Measurements from ENCODE around the gene IL10RA.
"Not testable (repeated sequence)": the region's sequence is repeated elsewhere in the genome, so short reads cannot be mapped to it uniquely, and the experiment has no call there.

The IL10RA gene

DNA sequence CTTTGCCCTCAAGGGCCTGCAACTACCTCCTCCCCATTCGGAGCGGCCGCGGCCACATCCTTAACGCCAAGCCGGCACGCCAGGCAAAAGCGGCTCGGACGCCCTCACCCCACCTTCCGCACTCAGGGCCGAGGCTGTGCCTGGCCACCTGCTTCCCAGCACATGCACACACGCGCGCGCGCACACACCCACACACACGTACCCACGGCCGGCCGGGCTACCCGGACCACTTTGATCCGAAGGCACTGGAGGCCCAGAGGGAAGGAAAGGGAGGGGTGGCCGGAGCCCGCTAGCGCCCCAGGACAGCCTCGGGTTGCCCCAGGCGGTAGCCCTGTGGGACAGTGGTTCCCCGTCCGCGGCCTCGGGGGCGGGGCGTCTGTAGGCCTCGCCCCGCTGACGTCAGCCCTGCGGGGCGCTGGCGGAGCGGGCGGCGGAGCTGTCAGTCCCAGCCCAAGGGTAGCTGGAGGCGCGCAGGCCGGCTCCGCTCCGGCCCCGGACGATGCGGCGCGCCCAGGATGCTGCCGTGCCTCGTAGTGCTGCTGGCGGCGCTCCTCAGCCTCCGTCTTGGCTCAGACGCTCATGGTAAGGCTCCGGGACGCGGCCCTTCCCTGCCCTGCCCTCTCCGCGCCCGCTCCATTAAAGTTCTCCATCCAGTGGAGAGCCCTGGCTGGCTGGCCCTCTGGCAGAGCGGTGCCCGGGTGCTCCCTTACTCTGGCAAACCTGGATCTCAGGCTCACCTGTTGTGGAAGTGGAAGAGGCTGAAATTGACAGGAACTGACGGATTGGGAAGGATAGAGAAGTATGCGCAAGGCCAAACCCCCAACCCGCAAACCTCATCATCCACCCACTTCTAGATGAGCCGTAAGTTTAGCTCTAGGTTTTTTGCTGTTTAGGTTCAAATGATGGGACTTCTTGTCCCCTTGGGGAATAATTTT lies at the start of gene IL10RA:
Gene IL10RA (plus strand): TSS at position 442 of the 935 bp plus-strand sequence. CDS start 74 bp downstream, at position 516.
- DNase-seq (ENCODE audit: low read depth in 2 of 2) = no peak

DNA sequence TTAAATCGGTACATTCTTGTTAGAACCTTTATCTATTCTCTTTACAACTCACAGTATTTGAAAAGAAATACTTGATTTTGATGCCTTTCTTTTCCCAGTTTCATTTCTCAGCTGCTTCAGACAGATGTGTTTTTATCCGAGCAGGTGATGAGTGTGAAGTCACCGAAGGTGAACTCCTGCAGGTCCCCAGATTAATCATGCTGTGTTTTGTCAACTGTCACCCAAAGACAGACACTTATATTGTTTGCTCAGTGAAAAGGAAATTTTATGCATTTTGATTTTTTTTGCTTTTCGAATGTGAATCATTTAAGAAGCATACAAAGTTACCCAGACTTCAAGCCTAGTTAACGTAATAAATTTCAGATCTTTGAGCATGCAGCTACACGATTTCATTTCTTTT lies 49.2 kb upstream of the IL10RA start:
- DNase-seq (ENCODE audit: low read depth in 2 of 2) = no peak

DNA sequence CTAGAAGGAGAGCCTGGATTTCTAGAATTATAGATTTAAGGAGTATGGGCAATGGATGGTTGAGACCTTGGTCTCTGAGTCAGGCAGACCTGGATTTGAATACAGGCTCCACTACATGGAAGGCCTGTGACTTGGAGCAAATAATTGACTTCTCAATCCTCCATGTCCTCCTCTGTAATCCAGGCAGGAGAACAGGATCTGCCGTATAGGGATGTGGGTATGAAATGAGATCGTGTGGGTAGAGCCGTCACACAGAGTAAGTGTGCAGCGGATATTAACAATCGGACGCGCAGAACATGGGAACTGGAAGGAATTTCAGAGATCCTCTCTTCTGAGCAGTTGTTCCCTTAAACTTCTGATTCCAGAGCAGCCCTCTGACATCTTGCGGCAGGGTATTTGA lies 45.5 kb upstream of the IL10RA start:
- DNase-seq (ENCODE audit: low read depth in 2 of 2) = no peak

DNA sequence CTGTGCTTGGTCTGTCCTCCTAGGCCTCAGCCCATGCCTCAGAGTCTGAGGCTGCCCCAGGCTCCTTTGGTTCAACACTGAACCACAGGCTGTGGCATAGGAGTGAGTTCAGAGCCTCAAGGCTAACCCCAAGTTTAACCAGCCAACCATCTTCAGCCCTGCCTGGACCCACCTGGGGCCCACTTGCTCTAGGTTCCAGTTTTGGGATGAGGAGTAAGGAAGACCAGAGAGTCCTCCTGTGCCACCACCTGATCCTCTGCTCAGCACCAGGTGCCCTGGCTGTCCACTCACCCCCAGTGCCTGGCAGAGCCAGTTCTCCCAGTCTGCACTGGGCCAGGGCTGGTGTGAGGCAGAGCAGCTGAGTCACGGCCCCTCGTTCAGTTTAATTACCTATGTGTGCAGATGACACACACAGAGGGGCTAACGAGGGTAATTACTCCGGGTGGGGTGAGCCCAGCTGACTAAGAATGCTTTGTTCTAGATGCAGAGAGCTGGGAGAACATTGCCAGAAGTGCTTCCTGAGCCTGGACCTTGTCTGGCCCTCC lies 45.0 kb upstream of the IL10RA start:
- DNase-seq (ENCODE audit: low read depth in 2 of 2) = no peak

DNA sequence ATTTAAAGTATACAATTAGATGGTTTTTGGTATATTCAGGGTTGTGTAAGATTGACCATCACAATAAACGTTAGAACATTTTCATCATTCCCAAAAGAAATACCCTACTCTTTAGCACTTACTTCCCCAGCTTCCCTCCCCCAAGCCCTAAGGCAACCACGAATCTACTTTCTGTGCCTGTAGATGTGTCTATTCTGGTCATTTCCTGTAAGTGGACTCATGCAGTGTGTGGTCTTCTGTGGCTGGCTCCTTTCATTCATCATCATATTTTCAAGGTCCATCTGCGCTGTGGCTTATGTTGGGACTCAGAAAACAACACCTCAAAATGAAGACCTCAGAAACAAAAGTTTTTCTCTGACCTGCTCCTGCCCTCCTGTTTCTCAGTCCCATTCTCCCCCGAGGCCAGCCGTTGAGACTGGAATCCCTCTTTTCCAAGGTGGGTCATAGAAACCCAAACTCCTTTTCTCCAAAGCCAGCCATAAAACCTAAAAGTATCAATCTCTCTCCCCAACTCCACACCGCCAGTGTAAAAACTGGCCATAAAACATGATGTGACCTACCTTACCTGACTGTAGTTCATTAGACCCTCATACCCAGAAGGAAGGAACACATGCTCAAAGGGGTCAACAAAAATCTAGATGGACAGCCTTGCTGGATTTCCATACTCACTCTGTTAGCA lies 44.1 kb upstream of the IL10RA start:
- no peak for DNase-seq (ENCODE audit: low read depth in 2 of 2)

DNA sequence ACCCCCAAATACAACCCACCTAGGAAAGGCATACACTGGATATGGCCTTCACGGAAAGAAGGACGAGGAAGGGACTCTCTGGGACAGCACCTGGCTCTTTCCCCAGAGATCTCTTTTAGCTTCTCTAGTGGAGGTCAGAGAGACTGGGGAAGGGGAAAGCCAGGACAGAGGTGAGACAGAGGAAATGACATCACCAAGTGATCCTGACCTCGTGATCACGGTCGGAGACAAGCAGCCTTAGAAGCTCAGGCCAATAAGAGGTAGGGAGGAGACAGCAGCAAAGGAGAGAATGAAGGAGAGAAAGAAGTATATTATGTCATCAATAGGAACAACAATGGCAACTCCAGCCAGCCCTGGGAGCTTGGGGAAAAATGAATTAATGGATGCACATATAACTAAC lies 41.6 kb upstream of the IL10RA start:
- no peak for DNase-seq (ENCODE audit: low read depth in 2 of 2)

DNA sequence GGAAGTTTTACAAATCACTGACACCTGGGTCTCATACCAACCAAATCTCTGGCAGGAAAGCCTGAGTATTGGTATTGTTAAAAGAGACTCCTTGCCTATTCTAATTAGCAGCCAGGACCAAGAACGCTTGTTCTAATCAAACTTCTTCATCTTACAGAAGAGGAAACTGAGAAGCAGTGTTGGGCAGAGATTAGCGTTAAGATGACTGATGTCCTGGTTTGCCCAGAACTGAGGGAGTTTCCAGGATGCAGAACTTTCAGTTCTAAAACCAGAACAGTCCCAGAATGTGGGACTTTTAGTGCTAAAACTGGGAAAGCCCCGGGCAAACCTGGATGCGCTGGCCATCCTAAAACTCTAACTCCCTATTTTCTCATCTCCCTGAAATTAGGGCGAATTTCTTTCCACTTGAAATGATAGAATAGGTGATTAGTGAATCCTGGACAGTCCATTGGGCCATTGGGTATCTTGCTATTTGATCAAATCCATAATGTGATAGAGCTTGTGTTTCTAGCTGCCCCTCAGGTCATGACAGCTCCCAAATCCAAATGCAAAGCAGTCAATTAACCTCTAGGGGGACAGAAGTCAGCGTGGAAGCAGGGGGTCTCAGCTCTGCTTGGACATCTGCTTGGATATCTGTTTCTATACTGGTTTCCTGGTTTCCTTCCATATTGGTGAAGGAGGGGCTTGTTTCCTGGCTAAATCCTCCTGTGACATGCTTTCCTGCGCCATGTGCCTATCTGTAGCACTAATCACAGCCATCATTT lies 41.0 kb upstream of the IL10RA start:
- no peak for DNase-seq (ENCODE audit: low read depth in 2 of 2)

DNA sequence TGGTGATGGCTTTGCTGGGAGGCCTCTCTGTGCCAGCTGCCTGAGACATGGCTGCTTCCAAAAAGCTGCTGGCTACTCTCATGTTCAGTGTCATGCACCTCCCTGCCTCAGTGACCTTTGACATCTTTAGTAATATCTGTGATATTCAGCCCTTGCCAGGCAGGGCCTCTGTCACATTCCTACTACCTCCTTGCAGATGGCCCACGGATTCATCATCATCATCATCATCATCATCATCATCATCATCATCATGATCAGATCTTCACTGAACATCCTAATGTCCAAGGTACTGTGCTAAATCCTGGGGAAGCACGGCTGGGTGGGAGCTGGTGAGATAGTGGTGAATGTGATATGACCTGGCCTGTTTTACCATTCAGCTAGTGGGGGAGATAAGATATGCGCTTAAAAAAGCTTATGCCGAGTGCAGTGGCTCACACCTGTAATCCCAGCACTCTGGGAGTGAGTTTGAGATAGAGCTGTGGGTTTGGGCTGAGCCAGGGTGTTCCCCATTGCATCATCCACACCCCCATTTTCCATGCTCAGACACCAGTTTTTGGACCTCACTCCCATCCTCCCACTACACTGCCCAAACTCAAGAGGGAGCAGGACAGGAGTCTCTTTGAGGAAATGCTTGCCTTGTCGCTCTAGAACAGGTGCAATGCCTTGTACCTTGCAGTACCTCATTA lies 39.9 kb upstream of the IL10RA start:
- DNase-seq (ENCODE audit: low read depth in 2 of 2) = no peak

DNA sequence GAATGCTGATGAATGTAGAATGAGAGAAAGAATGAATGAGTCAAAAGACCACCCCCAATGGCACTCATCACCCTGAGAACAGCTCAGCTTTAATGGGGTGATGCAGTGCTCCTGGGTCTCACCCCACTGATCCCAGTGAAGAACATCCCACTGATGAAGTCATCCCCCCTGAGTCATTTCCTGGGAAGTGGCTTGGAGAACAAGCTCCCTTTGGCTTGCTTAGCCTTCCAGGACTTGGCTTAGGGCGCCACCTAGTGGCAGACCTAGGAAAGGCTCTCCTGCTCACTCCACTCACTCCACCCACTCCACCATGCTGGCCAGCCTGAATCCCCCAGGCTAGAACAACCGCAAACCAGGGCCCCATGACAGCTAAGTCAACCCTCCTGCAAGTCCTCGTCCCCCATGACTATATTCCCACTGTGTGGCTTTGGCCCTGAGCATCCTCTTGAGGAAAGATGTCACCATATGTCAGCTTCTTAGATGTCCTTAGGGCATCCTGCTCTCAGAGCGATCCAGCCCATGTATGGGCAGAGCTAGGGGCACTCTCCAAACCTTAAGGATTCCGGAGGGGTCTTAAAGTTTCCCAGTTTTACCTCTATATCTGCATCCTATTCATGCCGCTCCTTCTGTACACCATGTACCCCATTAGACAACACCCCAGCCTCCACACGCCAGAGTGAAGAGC lies 39.2 kb upstream of the IL10RA start:
- peak; percentile 77 to 80 for DNase-seq (ENCODE audit: low read depth in 2 of 2)

DNA sequence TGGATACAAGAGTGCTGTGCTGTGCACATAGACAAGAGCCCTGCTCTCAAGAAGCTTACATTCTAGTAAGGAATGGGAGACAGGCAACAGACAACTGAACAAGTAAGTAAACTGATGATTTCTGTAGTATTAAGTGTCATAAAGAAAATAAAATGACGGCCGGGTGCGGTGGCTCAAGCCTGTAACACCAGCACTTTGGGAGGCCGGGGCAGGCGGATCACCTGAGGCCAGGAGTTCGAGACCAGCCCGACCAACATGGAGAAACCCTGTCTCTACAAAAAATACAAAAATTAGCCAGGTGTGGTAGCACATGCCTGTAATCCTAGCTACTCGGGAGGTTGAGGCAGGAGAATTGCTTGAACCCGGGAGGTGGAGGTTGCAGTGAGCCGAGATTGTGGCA lies 38.4 kb upstream of the IL10RA start:
- DNase-seq (ENCODE audit: low read depth in 2 of 2) = not testable (repeated sequence)

DNA sequence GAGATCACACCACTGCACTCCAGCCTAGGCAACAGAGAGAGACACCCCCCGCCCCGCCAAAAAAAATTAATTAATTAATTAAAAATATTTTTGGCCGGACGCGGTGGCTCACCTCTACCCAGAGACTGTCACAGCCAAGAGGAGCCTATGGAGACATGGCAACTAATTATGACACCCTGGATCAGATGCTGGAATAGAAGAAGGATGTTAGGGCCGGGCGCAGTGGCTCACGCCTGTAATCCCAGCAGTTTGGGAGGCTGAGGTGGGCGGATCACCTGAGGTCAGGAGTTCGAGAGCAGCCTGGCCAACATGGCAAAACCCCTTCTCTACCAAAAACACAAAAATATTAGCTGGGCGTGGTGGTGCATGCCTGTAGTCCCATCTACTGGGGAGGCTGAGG lies 37.7 kb upstream of the IL10RA start:
- not testable (repeated sequence) for DNase-seq (ENCODE audit: low read depth in 2 of 2)

DNA sequence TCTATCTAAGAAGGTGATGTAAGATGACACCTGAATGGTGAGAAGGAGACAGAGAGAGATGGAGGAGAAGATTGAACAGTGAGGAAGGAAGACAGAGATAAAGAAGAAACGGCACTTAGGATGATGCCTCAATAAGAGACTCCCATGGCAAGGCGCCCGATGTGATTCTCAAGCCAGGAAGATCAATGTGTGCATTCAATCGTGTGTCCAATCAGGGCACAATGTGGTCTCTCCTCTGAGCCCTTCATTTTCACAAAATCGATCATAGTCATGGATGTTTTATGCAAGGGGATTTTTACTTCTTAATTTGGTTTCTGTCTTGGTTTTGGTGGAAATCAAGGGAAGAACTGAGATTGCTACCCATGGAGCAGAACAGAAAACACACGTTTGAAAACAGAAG lies 37.1 kb upstream of the IL10RA start:
- DNase-seq (ENCODE audit: low read depth in 2 of 2) = no peak

DNA sequence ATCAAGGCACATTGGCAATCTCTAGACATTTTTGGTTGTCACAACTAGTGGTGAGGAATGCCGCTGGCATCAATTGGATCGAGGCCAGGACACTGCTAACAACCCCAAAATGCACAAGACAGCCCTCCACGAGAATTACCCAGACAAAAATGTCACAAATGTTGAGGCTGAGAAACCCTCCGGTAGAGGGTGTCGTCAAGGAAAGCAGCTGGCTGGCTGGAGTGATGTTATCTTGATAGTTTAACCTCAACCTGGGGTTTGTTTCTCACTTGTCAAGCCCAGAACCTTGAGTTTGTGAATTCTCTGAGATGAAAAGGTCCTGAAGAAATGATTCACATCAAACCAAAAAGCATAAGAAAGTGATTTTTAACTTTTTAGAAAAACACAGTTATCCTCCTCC lies 35.9 kb upstream of the IL10RA start:
- no peak for DNase-seq (ENCODE audit: low read depth in 2 of 2)

DNA sequence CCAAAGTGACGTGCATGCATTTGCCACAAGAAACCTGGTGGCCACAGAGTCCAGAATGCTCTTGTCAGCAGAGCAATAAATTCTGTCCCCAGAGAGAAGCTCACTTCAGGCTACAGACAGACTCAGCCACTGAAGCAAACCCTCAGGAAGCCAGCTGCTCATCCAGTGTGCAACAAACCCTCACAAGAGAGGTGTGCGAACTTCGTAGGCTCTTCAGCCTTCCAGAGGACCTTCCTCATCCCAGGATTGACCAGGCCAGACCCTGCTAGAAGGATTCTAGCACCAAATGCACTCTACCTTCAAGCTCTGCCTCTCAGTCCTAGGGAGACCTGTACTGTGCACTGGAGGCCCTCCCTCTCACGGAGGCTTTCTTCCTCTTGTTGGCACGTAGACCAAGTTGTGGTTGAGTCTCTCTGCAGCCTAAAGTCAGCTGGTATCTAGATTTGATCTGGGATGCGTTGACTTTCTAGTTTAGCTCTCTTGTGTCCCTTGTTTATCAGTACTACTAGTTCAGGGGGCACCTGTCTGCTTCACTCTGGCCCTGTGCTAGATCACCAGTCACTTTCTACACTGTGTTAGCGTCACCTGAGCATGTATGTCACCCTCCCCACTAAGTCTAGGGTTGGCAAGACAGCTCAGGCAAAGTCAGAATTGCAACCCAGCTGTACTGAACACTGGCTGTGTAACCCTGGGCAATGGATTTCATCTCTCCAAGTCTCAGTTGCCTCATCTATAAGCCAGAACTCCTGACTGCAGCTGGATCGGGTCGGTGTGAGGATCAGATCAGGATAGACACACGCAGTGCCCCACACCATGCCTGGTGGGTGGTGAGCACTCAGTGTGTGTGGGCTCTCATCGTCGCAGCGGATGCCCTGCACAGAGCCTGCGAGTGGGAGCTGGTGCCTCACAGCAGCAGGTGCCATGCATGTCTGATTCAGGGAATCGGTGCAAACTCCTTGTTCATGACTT lies 34.9 kb upstream of the IL10RA start:
- no peak for DNase-seq (ENCODE audit: low read depth in 2 of 2)

DNA sequence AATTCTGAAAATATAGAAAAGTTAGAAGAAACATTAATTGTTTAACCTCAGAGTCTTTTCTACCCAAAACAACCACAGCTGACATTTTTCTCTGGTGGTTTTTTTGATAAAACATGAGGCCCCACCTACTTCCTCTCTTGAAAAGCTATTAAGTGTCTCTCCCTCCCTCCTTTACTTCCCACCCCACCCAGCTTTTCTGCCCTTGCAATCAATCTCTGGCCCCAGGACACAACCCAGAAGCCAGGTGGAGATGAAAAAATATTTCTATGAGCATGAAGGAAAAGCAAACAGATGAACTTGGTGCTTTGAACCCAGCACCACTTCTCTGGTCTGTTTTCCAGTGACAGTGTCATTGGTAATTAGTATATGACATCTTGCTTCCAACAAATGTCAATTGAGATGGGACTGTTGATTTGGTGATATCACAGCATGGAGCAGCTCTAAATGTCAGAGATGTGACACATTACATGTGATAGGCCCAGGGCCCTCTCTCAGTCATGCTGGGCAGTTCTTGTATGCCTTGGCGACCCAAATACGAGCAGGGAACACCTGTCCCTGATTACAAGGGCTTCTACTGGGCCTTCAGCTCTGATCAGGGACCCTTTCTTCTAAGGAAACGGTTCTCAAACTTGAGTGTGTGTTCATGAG lies 33.0 kb upstream of the IL10RA start:
- no peak for DNase-seq (ENCODE audit: low read depth in 2 of 2)

DNA sequence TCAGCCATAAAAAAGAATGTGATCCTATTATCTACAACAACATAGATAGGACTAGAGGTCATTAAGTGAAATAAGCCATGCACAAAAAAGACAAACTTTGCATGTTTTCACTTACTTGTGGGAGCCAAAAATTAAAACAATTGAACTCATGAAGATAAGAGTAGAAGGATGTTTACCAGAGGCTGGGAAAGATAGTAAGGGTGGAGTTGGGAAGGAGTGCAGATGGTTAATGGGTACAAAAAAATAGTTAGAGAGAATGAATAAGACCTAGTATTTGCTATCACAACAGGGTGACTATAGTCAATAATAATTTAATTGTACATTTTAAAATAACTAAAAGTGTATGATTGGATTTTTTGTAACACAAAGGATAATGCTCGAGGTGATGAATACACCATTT lies 27.2 kb upstream of the IL10RA start:
- DNase-seq (ENCODE audit: low read depth in 2 of 2) = no peak

DNA sequence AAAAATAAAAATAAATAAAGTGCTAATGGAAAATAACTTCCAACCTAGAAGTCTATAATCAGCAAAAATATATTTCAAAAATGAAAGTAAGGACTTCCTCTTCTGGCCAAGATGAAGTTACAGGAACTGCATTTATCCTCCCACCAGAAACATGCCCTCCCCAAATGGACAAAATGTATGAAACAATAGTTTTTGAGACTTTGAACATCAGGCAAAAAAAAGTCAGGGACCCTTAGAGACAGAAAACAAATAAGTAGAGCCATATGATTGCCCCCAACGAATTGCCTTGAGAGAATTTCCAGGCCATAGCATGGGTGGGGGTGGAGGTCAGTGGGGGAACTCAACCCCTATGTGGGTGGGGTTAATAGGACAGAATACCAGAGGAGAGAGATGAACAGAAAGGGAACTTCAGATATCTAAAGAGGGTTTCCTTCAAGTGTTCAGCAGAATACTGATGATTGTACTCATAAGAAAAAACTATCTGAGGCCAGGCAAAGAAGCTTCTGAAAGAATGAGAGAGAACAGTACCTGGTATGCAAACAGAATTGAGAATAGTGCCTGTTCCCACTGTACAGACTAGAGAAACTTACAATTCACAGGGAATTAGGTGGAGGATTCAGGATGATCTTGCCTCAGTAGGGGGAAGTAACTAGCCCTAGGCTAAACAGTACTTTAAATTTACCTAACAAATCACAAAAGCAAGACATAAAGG lies 26.6 kb upstream of the IL10RA start:
- no peak for DNase-seq (ENCODE audit: low read depth in 2 of 2)

DNA sequence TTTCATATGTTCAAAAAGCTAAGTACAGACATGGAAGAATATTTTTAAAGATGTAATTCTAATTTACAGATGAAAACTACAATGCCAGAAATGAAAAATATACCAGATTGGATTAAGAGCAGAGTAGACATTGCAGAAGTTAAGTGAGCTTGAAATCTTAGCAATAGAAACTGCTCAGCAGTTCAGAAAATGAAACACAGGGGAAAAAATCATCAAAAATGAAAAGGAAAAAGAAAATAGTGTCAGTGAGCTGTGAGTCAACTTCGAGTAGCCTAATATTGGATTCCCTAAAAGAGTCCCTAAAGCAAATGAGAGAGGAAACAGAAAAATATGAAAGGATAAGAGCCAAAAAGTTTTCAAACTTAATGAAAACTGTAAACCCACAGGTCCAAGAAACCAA lies 25.8 kb upstream of the IL10RA start:
- DNase-seq (ENCODE audit: low read depth in 2 of 2) = no peak

DNA sequence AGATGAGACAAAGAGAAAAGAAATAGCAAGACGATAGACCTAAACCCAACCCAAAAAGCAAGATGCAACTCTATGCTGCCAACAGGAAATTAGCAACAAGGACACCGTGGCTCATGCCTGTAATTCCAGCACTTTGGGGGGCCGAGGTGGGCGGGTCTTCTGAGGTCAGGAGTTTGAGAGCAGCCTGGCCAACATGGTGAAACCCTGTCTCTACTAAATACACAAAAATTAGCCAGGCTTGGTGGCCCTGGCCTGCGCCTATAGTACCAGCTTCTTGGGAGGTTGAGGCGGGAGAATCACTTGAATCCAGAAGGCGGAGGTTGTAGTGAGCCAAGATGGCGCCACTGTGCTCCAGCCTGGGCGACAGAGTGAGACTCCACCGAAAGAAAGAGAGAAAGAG lies 24.3 kb upstream of the IL10RA start:
- no peak for DNase-seq (ENCODE audit: low read depth in 2 of 2)

Data from fibroblast of skin of left quadriceps (primary cell).